ENCODE results near the gene CSMD2.

Gene CSMD2

GRCh38 chr1:33841494-33841893 is 323.5 kb downstream of the CSMD2 start:
- DNase-seq, result no peak

GRCh38 chr1:33837635-33838034 is 327.4 kb downstream of the CSMD2 start:
- no peak for DNase-seq

GRCh38 chr1:33836911-33837310 is 328.1 kb downstream of the CSMD2 start:
- no peak for DNase-seq

GRCh38 chr1:33828654-33829053 is 336.4 kb downstream of the CSMD2 start:
- DNase-seq, result no peak

- no peak for DNase-seq
These were observed 337.0 kb downstream of the CSMD2 start for GRCh38 chr1:33828059-33828458.

- DNase-seq, result no peak
These were observed 338.3 kb downstream of the CSMD2 start for GRCh38 chr1:33826711-33827110.

- no peak for DNase-seq
These were observed 338.7 kb downstream of the CSMD2 start for GRCh38 chr1:33826311-33826710.

- DNase-seq, result no peak
These were observed 339.5 kb downstream of the CSMD2 start for GRCh38 chr1:33825506-33825905.

GRCh38 chr1:33824971-33825370 is 340.1 kb downstream of the CSMD2 start:
- no peak for DNase-seq

- DNase-seq, result no peak
These were observed 340.7 kb downstream of the CSMD2 start for GRCh38 chr1:33824321-33824720.

- DNase-seq, result no peak
These were observed 341.2 kb downstream of the CSMD2 start for GRCh38 chr1:33823830-33824229.

GRCh38 chr1:33823401-33823800 is 341.6 kb downstream of the CSMD2 start:
- DNase-seq, result no peak

- DNase-seq, result no peak
These were observed 342.6 kb downstream of the CSMD2 start for GRCh38 chr1:33822396-33822795.

GRCh38 chr1:33821291-33821690 is 343.7 kb downstream of the CSMD2 start:
- DNase-seq, result no peak

GRCh38 chr1:33820804-33821203 is 344.2 kb downstream of the CSMD2 start:
- DNase-seq, result no peak

- no peak for DNase-seq
These were observed 345.1 kb downstream of the CSMD2 start for GRCh38 chr1:33819913-33820311.

- DNase-seq, result no peak
These were observed 345.6 kb downstream of the CSMD2 start for GRCh38 chr1:33819290-33819912.

GRCh38 chr1:33818071-33818470 is 347.0 kb downstream of the CSMD2 start:
- no peak for DNase-seq

GRCh38 chr1:33815061-33815460 is 350.0 kb downstream of the CSMD2 start:
- no peak for DNase-seq

- DNase-seq, result no peak
These were observed 350.9 kb downstream of the CSMD2 start for GRCh38 chr1:33814166-33814565.

- no peak for DNase-seq
These were observed 354.5 kb downstream of the CSMD2 start for GRCh38 chr1:33810571-33810970.

GRCh38 chr1:33805988-33806387 is 359.0 kb downstream of the CSMD2 start:
- DNase-seq, result no peak

- DNase-seq, result no peak
These were observed 362.8 kb downstream of the CSMD2 start for GRCh38 chr1:33802268-33802667.

- DNase-seq, result no peak
These were observed 367.2 kb downstream of the CSMD2 start for GRCh38 chr1:33797849-33798248.

- DNase-seq, result no peak
These were observed 372.4 kb downstream of the CSMD2 start for GRCh38 chr1:33792651-33793050.

- DNase-seq, result no peak
These were observed 372.8 kb downstream of the CSMD2 start for GRCh38 chr1:33792216-33792615.
